GM12878 (cell line): ENCODE results near the gene CEP19. TPM values are rescaled to one million over a fixed set of nuclear protein-coding genes. Genes with fewer than 3 reads are reported as not detected.

Source experiments
- ATAC-seq: fragments of 200-7000 bp; cut with Tn5 transposase; 3 replicates; pipeline ENCODE4 v1.9.1; 2020; ENCODE audit warnings: mild to moderate bottlenecking, moderate library complexity
- BruUV-seq: library from RNA; stranded (reverse); fragments of 400-500 nt; replicated peaks from 2 replicates; lab custom pipeline; 2021; lab: Mats Ljungman, UMichigan
- CTCF ChIA-PET: fragments of 300-600 bp; sonication (Branson Sonifier 250); formaldehyde crosslinking; extraction: SDS; loops from one replicate; lab custom pipeline; 2021; ENCODE audit warnings: inconsistent platforms; lab: Yijun Ruan, JAX
- POLR2A ChIA-PET: fragments of 350-600 bp; formaldehyde crosslinking; extraction: SDS; loops from one replicate; lab custom pipeline; 2021; ENCODE audit warnings: inconsistent platforms; lab: Charles Lee
- RAD21 ChIA-PET: fragments of 300-600 bp; sonication (Branson Sonifier 250); formaldehyde crosslinking; loops from one replicate; lab custom pipeline; 2023; ENCODE audit warnings: antibody characterized with exemption; ENCODE audit not compliant: unreplicated experiment; lab: Charles Lee
- SMC1A ChIA-PET: fragments of 300-600 bp; sonication (Branson Sonifier 250); formaldehyde crosslinking; loops from one replicate; lab custom pipeline; 2023; ENCODE audit not compliant: unreplicated experiment, uncharacterized antibody; lab: Charles Lee
- DNase-seq: peaks from one replicate; pipeline ENCODE4 v3.0.0-alpha.2; 2011; ENCODE audit warnings: low read depth, low spot score
- FAIRE-seq: peaks from 3 replicates; lab custom pipeline; 2011; peaks lifted over from hg19 to GRCh38; lab: Jason Lieb, UNC
- H2AFZ ChIP-seq: 2 replicates; pipeline ENCODE4 v1.6.0; 2011; ENCODE audit warnings: low read depth, low read length, control low read depth; ENCODE audit not compliant: control insufficient read depth
- H3K27ac ChIP-seq: 2 replicates; pipeline ENCODE4 v1.5.1; 2011; ENCODE audit warnings: control low read depth; ENCODE audit not compliant: control insufficient read depth, insufficient read depth
- H3K27me3 ChIP-seq, 2 experiments: replicated peaks in 1 of 2; 2 replicates each; pipeline versions ENCODE4 v1.6.0 to v1.6.1; 2011; ENCODE audit warnings: low read length in 1 of 2; ENCODE audit not compliant: control insufficient read depth in 2 of 2, insufficient read depth in 2 of 2
- H3K36me3 ChIP-seq, 2 experiments: 2 replicates each; pipeline ENCODE4 v1.5.1; 2011; ENCODE audit warnings: low read length in 1 of 2; ENCODE audit not compliant: control insufficient read depth in 2 of 2, insufficient read depth in 2 of 2
- H3K4me1 ChIP-seq: 2 replicates; pipeline ENCODE4 v1.6.1; 2011; ENCODE audit warnings: mild to moderate bottlenecking, low read length, moderate library complexity, mixed read lengths; ENCODE audit not compliant: control insufficient read depth, insufficient read depth
- H3K4me2 ChIP-seq: 2 replicates; pipeline ENCODE4 v1.6.0; 2011; ENCODE audit warnings: control low read depth; ENCODE audit not compliant: control insufficient read depth, insufficient read depth
- H3K4me3 ChIP-seq: fragments of 200-600 bp; sonication (generic); 2 replicates; pipeline ENCODE4 v1.5.1; 2016
- H3K79me2 ChIP-seq: 2 replicates; pipeline ENCODE4 v1.6.0; 2011; ENCODE audit warnings: low read length; ENCODE audit not compliant: control insufficient read depth, insufficient read depth
- H3K9ac ChIP-seq: 2 replicates; pipeline ENCODE4 v1.8.0; 2011; ENCODE audit warnings: low read length, control low read depth, mixed read lengths; ENCODE audit not compliant: control insufficient read depth, insufficient read depth
- H3K9me3 ChIP-seq: replicated peaks from 3 replicates; pipeline ENCODE4 v1.5.1; 2011; ENCODE audit warnings: mild to moderate bottlenecking, low read length; ENCODE audit not compliant: control insufficient read depth, insufficient read depth
- H4K20me1 ChIP-seq: 2 replicates; pipeline ENCODE4 v1.6.0; 2011; ENCODE audit not compliant: control insufficient read depth, insufficient read depth
- CBFB ChIP-seq: IDR thresholded peaks from 2 replicates; pipeline ENCODE4 v1.6.1; 2016; ENCODE audit warnings: antibody characterized with exemption, low read depth
- CBX3 ChIP-seq: fragments of 200-600 bp; sonication (generic); IDR thresholded peaks from 2 replicates; pipeline ENCODE4 v1.6.1; 2016; ENCODE audit warnings: low read depth, borderline replicate concordance
- CEBPB ChIP-seq, 2 experiments: fragments of 150-350 bp in 1 of 2; IDR thresholded peaks; 2 replicates each; pipeline ENCODE4 v1.6.1; 2012 to 2014; ENCODE audit warnings: low read depth in 2 of 2, low read length in 2 of 2, borderline replicate concordance in 1 of 2, inconsistent platforms in 1 of 2
- POLR2A ChIP-seq: IDR thresholded peaks from 2 replicates; pipeline ENCODE4 v1.6.1; 2011; ENCODE audit warnings: low read depth, mild to moderate bottlenecking, low read length
- RUNX3 ChIP-seq: IDR thresholded peaks from 2 replicates; pipeline ENCODE4 v1.6.1; 2012; ENCODE audit warnings: low read length, inconsistent platforms
- WRNIP1 ChIP-seq: IDR thresholded peaks from 2 replicates; pipeline ENCODE4 v1.6.1; 2011; ENCODE audit warnings: low read depth, low read length, improper control_type of control experiment, borderline replicate concordance
- YY1 ChIP-seq: IDR thresholded peaks from 2 replicates; pipeline ENCODE4 v1.6.1; 2011; ENCODE audit warnings: low read depth, mild to moderate bottlenecking, low read length
- ZBED1 ChIP-seq: IDR thresholded peaks from 2 replicates; pipeline ENCODE4 v1.6.1; 2016; ENCODE audit warnings: borderline replicate concordance
- ZNF217 ChIP-seq: fragments of 450-650 bp; IDR thresholded peaks from 2 replicates; pipeline ENCODE4 v1.6.1; 2017; ENCODE audit warnings: antibody characterized with exemption, mild to moderate bottlenecking
- WGBS: methylation state at CpG from one replicate; pipeline ENCODE4 v1.1.6; 2016; ENCODE audit warnings: low lambda C conversion rate; ENCODE audit not compliant: insufficient replicate concordance, insufficient coverage; ENCODE audit errors: missing lambda C conversion rate; 5-methylcytosine and 5-hydroxymethylcytosine counted together
- in situ Hi-C: fragments of 300-500 bp; cut with MboI; formaldehyde crosslinking; loops from 9 replicates; pipeline ENCODE4 v1.14.3; 2018; ENCODE audit warnings: mixed read lengths
- intact Hi-C: fragments of 100-400 bp; cut with micrococcal nuclease; formaldehyde crosslinking; loops from one replicate; pipeline ENCODE4 v1.14.2; 2022; ENCODE audit not compliant: unreplicated experiment
- polyA plus RNA-seq, 11 experiments: library from polyadenylated mRNA; depleted of rRNA in 4 of 11; unstranded in 6 of 11; stranded (reverse) in 5 of 11; fragments of >200 nt; fragmentation: Nextera tagmentation in 4 of 11; fragmentation: Illumina TruSeq in 1 of 11; extraction: Ambion mirVana in 4 of 11; extraction: Trizol in 1 of 11; gene quantifications; 1 replicate in 1 of 11; 2 replicates in 10 of 11; pipeline versions ENCODE4 v1.2.1 to v1.2.3, GENCODE V29; 2011 to 2016; ENCODE audit warnings: inconsistent platforms in 2 of 11, missing spikeins in 2 of 11, low read depth in 1 of 11
- total RNA-seq, 4 experiments: library from RNA; depleted of rRNA in 3 of 4; stranded (reverse); fragments of >200 nt in 3 of 4; fragmentation: Illumina TruSeq in 1 of 4; extraction: Trizol in 1 of 4; gene quantifications; 2 replicates each; pipeline versions ENCODE4 v1.2.1 to v1.2.3, GENCODE V29; 2013 to 2021
- TF ChIP-seq, protein P1 (sequence below): fragments of 450-650 bp; IDR thresholded peaks from 2 replicates; pipeline ENCODE4 v1.6.1; 2016; ENCODE audit warnings: mild to moderate bottlenecking, moderate library complexity, borderline replicate concordance

Gene CEP19
- total and polyA plus RNA-seq, 10 of the 15 experiments (the other 5 are each of a cell fraction or from before 2014, with no cell fraction given) = 1.9 to 5.9 (median 2.7) TPM

DNA sequence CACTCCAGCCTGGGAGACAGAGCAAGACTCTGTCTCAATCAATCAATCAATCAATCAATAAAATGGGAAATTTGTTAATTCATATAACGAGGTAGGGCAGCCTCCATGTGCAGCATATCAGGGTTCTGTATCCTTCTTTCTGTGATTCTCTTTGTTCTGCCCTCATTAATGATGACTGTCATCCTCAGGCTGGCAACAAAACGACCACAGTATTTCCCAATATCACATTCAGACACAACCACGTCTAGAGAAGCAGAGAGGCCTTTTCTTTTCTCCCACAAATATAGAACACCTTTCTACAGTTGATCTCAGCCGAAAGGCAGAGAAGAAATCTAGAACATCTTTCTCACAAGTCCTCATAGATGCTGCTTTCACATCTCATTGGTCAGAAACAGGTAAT is 11.2 kb downstream of the CEP19 start (continued):
- TF ChIP-seq CEBPB (IDR thresholded peaks at IDR 0.05; ENCODE audit: borderline replicate concordance in 1 of 2, low read depth in 2 of 2, low read length in 2 of 2) = no peak
- TF ChIP-seq ZNF217 = no peak
- no peak for TF ChIP-seq CBFB
- TF ChIP-seq ZBED1 = no peak

DNA sequence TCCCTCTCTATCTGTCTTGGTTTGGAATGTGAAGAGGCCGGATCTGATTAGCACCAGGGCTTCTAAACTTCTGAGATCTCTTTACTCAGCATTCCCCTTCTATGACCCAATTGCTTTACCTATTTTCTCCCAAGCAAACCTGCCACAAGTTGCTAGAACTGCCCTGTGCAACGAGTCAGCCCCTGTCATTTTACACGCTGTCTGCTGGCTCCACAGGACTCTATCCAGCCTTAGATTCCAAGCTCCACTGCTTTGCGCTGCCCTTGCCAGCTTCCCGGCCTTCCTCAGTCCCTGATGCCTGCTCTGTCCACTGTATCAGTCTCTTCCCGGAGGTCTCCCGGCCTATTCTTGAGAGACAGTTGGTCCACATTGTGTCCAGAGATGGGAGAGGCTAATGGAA is 12.3 kb downstream of the CEP19 start:
- POLR2A ChIA-PET = interaction anchor here (0.5 kb wide), 1 partner anchor 81 kb away, joined by 5 read pairs; no protein-coding TSS in a partner anchor
- Histone ChIP-seq H3K27me3 (no peaks in the 10 kb centered on the region), H2AFZ (no peak overlapping the region), H3K36me3 (no peaks in the 10 kb centered on the region), H3K4me1 (no peaks in the 10 kb centered on the region), H3K9me3 (no peaks in the 10 kb centered on the region)
- 73% methylated on average over 7 of the region's 7 CpGs for WGBS
- no peak for TF ChIP-seq CBX3
- no peak for TF ChIP-seq POLR2A
- no peak for TF ChIP-seq WRNIP1
- no peak for TF ChIP-seq CEBPB (IDR thresholded peaks at IDR 0.05; ENCODE audit: borderline replicate concordance in 1 of 2, low read depth in 2 of 2, low read length in 2 of 2)
- TF ChIP-seq, protein P1, sequence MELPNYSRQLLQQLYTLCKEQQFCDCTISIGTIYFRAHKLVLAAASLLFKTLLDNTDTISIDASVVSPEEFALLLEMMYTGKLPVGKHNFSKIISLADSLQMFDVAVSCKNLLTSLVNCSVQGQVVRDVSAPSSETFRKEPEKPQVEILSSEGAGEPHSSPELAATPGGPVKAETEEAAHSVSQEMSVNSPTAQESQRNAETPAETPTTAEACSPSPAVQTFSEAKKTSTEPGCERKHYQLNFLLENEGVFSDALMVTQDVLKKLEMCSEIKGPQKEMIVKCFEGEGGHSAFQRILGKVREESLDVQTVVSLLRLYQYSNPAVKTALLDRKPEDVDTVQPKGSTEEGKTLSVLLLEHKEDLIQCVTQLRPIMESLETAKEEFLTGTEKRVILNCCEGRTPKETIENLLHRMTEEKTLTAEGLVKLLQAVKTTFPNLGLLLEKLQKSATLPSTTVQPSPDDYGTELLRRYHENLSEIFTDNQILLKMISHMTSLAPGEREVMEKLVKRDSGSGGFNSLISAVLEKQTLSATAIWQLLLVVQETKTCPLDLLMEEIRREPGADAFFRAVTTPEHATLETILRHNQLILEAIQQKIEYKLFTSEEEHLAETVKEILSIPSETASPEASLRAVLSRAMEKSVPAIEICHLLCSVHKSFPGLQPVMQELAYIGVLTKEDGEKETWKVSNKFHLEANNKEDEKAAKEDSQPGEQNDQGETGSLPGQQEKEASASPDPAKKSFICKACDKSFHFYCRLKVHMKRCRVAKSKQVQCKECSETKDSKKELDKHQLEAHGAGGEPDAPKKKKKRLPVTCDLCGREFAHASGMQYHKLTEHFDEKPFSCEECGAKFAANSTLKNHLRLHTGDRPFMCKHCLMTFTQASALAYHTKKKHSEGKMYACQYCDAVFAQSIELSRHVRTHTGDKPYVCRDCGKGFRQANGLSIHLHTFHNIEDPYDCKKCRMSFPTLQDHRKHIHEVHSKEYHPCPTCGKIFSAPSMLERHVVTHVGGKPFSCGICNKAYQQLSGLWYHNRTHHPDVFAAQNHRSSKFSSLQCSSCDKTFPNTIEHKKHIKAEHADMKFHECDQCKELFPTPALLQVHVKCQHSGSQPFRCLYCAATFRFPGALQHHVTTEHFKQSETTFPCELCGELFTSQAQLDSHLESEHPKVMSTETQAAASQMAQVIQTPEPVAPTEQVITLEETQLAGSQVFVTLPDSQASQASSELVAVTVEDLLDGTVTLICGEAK = no peak
- TF ChIP-seq YY1 = no peak
- no peak for TF ChIP-seq RUNX3
- TF ChIP-seq, all 136 proteins: peak for 0
- RAD21 ChIA-PET = no interaction called here
- Histone ChIP-seq H3K4me2 (no peak overlapping the region), H3K79me2 (no peaks in the 10 kb centered on the region), H3K9ac (no peak overlapping the region), H3K27ac (no peak overlapping the region), H3K4me3 (no peak overlapping the region), H4K20me1 (no peaks in the 10 kb centered on the region)
- in situ Hi-C loops = no loop called here
- DNase-seq (no peak), FAIRE-seq (no peak), ATAC-seq (no peak)
- CTCF ChIA-PET = interaction anchor here (1.0 to 1.4 kb wide), 2 partner anchors 10 to 88 kb away, joined by 3 read pairs; no protein-coding TSS in a partner anchor
- intact Hi-C loops = no loop called here
- BruUV-seq = no TSS peak
- SMC1A ChIA-PET = interaction anchor here (1.1 kb wide), 1 partner anchor 19 kb away, joined by 3 read pairs; no protein-coding TSS in a partner anchor
